Osteoblast (primary cell): ENCODE measurements around the gene RPL13. TPM values are rescaled to one million over a fixed set of nuclear protein-coding genes. Genes with fewer than 3 reads are reported as not detected.

Source experiments
- DNase-seq: peaks from one replicate; pipeline ENCODE4 v3.0.0; 2011; ENCODE audit warnings: low spot score, mixed read lengths; ENCODE audit not compliant: insufficient read length; ENCODE audit errors: missing footprints
- H2AFZ ChIP-seq: 2 replicates; pipeline ENCODE4 v1.6.0; 2011; ENCODE audit warnings: mild to moderate bottlenecking, low read length
- H3K27ac ChIP-seq: 2 replicates; pipeline ENCODE4 v1.5.1; 2011; ENCODE audit warnings: mild to moderate bottlenecking, low read depth, low read length, moderate library complexity
- H3K27me3 ChIP-seq: 2 replicates; pipeline ENCODE4 v1.6.0; 2012; ENCODE audit warnings: mild to moderate bottlenecking, control low read depth, inconsistent platforms, low read length, moderate library complexity; ENCODE audit not compliant: insufficient read depth
- H3K36me3 ChIP-seq: 2 replicates; pipeline ENCODE4 v1.5.1; 2011; ENCODE audit warnings: mild to moderate bottlenecking, low read length, control low read depth, moderate library complexity; ENCODE audit not compliant: insufficient read depth
- H3K4me1 ChIP-seq: 2 replicates; pipeline ENCODE4 v1.5.1; 2011; ENCODE audit warnings: mild to moderate bottlenecking, low read length, control low read depth, moderate library complexity; ENCODE audit not compliant: insufficient read depth
- H3K4me2 ChIP-seq: 2 replicates; pipeline ENCODE4 v1.6.0; 2011; ENCODE audit warnings: mild to moderate bottlenecking, low read length; ENCODE audit not compliant: insufficient read depth
- H3K4me3 ChIP-seq: fragments of 200-600 bp; sonication (generic); 3 replicates; pipeline ENCODE4 v1.5.1; 2012; ENCODE audit warnings: mild to moderate bottlenecking, low read length, inconsistent platforms; ENCODE audit not compliant: insufficient read depth
- H3K79me2 ChIP-seq: 2 replicates; pipeline ENCODE4 v1.6.0; 2012; ENCODE audit warnings: mild to moderate bottlenecking, low read length, control low read depth, inconsistent platforms; ENCODE audit not compliant: insufficient read depth
- H3K9me3 ChIP-seq: 2 replicates; pipeline ENCODE4 v1.5.1; 2011; ENCODE audit warnings: low read depth, low read length, control low read depth
- H4K20me1 ChIP-seq: 2 replicates; pipeline ENCODE4 v1.6.0; 2012; ENCODE audit warnings: mild to moderate bottlenecking, low read length, control low read depth; ENCODE audit not compliant: insufficient read depth
- CTCF ChIP-seq: IDR thresholded peaks from 2 replicates; pipeline ENCODE4 v1.5.1; 2011; ENCODE audit warnings: mild to moderate bottlenecking, low read depth, low read length, moderate library complexity; ENCODE audit errors: extremely low read depth
- total RNA-seq: library from RNA; depleted of rRNA; stranded (reverse); fragments of >200 nt; gene quantifications from 2 replicates; pipeline ENCODE4 v1.2.3, GENCODE V29; 2012

The RPL13 gene
- total RNA-seq, 1 donor, result 2,112 TPM

- no peaks in the 10 kb centered on the region for H3K79me2 ChIP-seq
- DNase-seq, result peak; percentile 91
- H3K27ac ChIP-seq, result no peak overlapping the region
- no peak overlapping the region for H3K4me2 ChIP-seq
- no peak overlapping the region for H2AFZ ChIP-seq
- no peaks in the 10 kb centered on the region for H3K36me3 ChIP-seq
- peaks cover 15% of the 10 kb centered on the region for H3K4me1 ChIP-seq
- no peaks in the 10 kb centered on the region for H3K27me3 ChIP-seq
- H4K20me1 ChIP-seq, result no peaks in the 10 kb centered on the region
- H3K4me3 ChIP-seq, result no peak overlapping the region
- TF ChIP-seq CTCF, result no peak
- no peaks in the 10 kb centered on the region for H3K9me3 ChIP-seq
Observed at GRCh38 chr16:89600956-89601355, 40.5 kb downstream of the RPL13 start.

DNA sequence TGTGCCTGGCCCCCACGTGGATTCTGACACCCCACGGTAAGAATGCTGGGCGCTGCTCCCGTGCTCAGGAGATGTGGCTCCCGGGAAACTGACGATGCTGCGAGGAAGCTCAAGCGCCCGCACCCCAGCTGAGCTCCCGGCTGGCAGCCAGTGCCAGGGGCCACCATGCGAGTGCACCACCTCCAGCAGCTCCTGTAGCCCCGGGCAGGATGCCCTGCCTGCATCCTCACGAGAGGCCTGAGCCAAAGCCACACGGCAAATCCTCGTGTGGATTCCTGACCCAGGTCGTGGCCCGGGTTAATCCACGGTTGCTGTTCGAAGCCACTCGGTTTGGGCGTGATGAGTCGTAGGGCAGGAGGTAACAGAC is 41.4 kb downstream of the RPL13 start:
- H3K27me3 ChIP-seq, result no peaks in the 10 kb centered on the region
- H4K20me1 ChIP-seq, result no peaks in the 10 kb centered on the region
- H3K27ac ChIP-seq, result peak overlapping the region; percentile 92
- H2AFZ ChIP-seq, result peak overlapping the region; percentile 65
- DNase-seq, result peak; percentile 94
- peak overlapping the region; percentile 52 for H3K4me3 ChIP-seq
- H3K4me2 ChIP-seq, result peak overlapping the region; percentile 72
- no peaks in the 10 kb centered on the region for H3K79me2 ChIP-seq
- no peaks in the 10 kb centered on the region for H3K36me3 ChIP-seq
- TF ChIP-seq CTCF, result no peak
- peaks cover 15% of the 10 kb centered on the region for H3K4me1 ChIP-seq
- H3K9me3 ChIP-seq, result no peaks in the 10 kb centered on the region

- peak overlapping the region; percentile 65 for H2AFZ ChIP-seq
- DNase-seq, result peak; percentile 100
- no peak for TF ChIP-seq CTCF
- H3K4me2 ChIP-seq, result peak overlapping the region; percentile 72
- H3K9me3 ChIP-seq, result no peaks in the 10 kb centered on the region
- no peaks in the 10 kb centered on the region for H3K27me3 ChIP-seq
- no peaks in the 10 kb centered on the region for H4K20me1 ChIP-seq
- H3K4me1 ChIP-seq, result peaks cover 15% of the 10 kb centered on the region
- H3K36me3 ChIP-seq, result no peaks in the 10 kb centered on the region
- peak overlapping the region; percentile 52 for H3K4me3 ChIP-seq
- H3K79me2 ChIP-seq, result no peaks in the 10 kb centered on the region
- H3K27ac ChIP-seq, result peak overlapping the region; percentile 92
Observed at GRCh38 chr16:89602273-89602951, 41.9 kb downstream of the RPL13 start.

- H3K79me2 ChIP-seq, result no peaks in the 10 kb centered on the region
- no peak for TF ChIP-seq CTCF
- H2AFZ ChIP-seq, result peak overlapping the region; percentile 56
- H3K4me1 ChIP-seq, result peaks cover 15% of the 10 kb centered on the region
- H3K9me3 ChIP-seq, result no peaks in the 10 kb centered on the region
- peak overlapping the region; percentile 92 for H3K27ac ChIP-seq
- H3K4me2 ChIP-seq, result peak overlapping the region; percentile 72
- H3K27me3 ChIP-seq, result no peaks in the 10 kb centered on the region
- H3K36me3 ChIP-seq, result no peaks in the 10 kb centered on the region
- no peaks in the 10 kb centered on the region for H4K20me1 ChIP-seq
- DNase-seq, result no peak
- H3K4me3 ChIP-seq, result peak overlapping the region; percentile 52
Observed at GRCh38 chr16:89602952-89603590, 42.6 kb downstream of the RPL13 start.
